Keratinocyte (primary cell): ENCODE results near the gene DMXL2. TPM values are rescaled to one million over a fixed set of nuclear protein-coding genes. Genes with fewer than 3 reads are reported as not detected.

Source experiments
- DNase-seq: peaks from one replicate; pipeline ENCODE4 v3.0.0-alpha.2; 2011; ENCODE audit warnings: low read depth, missing footprints, low spot score
- FAIRE-seq: peaks from 2 replicates; lab custom pipeline; 2011; peaks lifted over from hg19 to GRCh38; lab: Jason Lieb, UNC
- H2AFZ ChIP-seq: 2 replicates; pipeline ENCODE4 v1.6.0; 2012; ENCODE audit warnings: low read length, control low read depth, inconsistent platforms; ENCODE audit not compliant: control insufficient read depth
- H3K27ac ChIP-seq: 2 replicates; pipeline ENCODE4 v1.5.1; 2011; ENCODE audit warnings: low read length; ENCODE audit not compliant: control insufficient read depth, insufficient read depth
- H3K27me3 ChIP-seq: 3 replicates; pipeline ENCODE4 v1.6.0; 2011; ENCODE audit warnings: low read length; ENCODE audit not compliant: control insufficient read depth, insufficient read depth; ENCODE audit errors: extremely low read depth
- H3K36me3 ChIP-seq, 2 experiments: 2 replicates in 1 of 2; 3 replicates in 1 of 2; pipeline ENCODE4 v1.5.1; 2011; ENCODE audit warnings: low read length in 2 of 2, mild to moderate bottlenecking in 1 of 2; ENCODE audit not compliant: control insufficient read depth in 2 of 2, insufficient read depth in 2 of 2; ENCODE audit errors: extremely low read depth in 1 of 2
- H3K4me1 ChIP-seq: 3 replicates; pipeline ENCODE4 v1.5.1; 2011; ENCODE audit warnings: low read length; ENCODE audit not compliant: control insufficient read depth, insufficient read depth; ENCODE audit errors: extremely low read depth
- H3K4me2 ChIP-seq: 3 replicates; pipeline ENCODE4 v1.6.0; 2011; ENCODE audit warnings: low read depth, low read length; ENCODE audit not compliant: control insufficient read depth, insufficient read depth; ENCODE audit errors: extremely low read depth
- H3K4me3 ChIP-seq, 3 experiments: fragments of 200-600 bp in 1 of 3; sonication (generic) in 1 of 3; 2 replicates in 2 of 3; 3 replicates in 1 of 3; pipeline ENCODE4 v1.5.1; 2011 to 2016; ENCODE audit warnings: low read length in 3 of 3, mild to moderate bottlenecking in 3 of 3, control low read depth in 2 of 3, inconsistent platforms in 1 of 3, low read depth in 1 of 3, mixed read lengths in 1 of 3, mixed run types in 1 of 3, moderate library complexity in 1 of 3; ENCODE audit not compliant: control insufficient read depth in 2 of 3, insufficient read depth in 2 of 3; ENCODE audit errors: extremely low read depth in 1 of 3
- H3K79me2 ChIP-seq: 2 replicates; pipeline ENCODE4 v1.6.0; 2012; ENCODE audit warnings: low read length; ENCODE audit not compliant: control insufficient read depth, insufficient read depth
- H3K9ac ChIP-seq: 3 replicates; pipeline ENCODE4 v1.6.0; 2011; ENCODE audit warnings: low read length; ENCODE audit not compliant: control insufficient read depth, insufficient read depth; ENCODE audit errors: extremely low read depth
- H3K9me1 ChIP-seq: 3 replicates; pipeline ENCODE4 v1.6.0; 2011; ENCODE audit warnings: low read length; ENCODE audit not compliant: control insufficient read depth, insufficient read depth; ENCODE audit errors: extremely low read depth
- H3K9me3 ChIP-seq: 2 replicates; pipeline ENCODE4 v1.5.1; 2012; ENCODE audit warnings: low read depth, low read length; ENCODE audit not compliant: control insufficient read depth
- H4K20me1 ChIP-seq: 3 replicates; pipeline ENCODE4 v1.6.0; 2011; ENCODE audit warnings: low read length; ENCODE audit not compliant: control insufficient read depth, insufficient read depth; ENCODE audit errors: extremely low read depth
- CTCF ChIP-seq, 3 experiments: IDR thresholded peaks in 1 of 3; conservative IDR thresholded peaks in 1 of 3; optimal IDR thresholded peaks in 1 of 3; 2 replicates in 2 of 3; 3 replicates in 1 of 3; pipeline versions ENCODE3 to v1.5.1; 2011; ENCODE audit warnings: low read length in 3 of 3, mild to moderate bottlenecking in 3 of 3, moderate library complexity in 2 of 3, control low read depth in 1 of 3, inconsistent platforms in 1 of 3; ENCODE audit not compliant: insufficient read depth in 2 of 3; ENCODE audit errors: extremely low read depth in 1 of 3
- EZH2 ChIP-seq: IDR thresholded peaks from one replicate; pipeline ENCODE4 v1.6.1; 2012; ENCODE audit warnings: inconsistent platforms, mild to moderate bottlenecking, low read length, moderate library complexity
- dilution Hi-C: fragments of 300-500 bp; cut with MboI; formaldehyde crosslinking; loops from one replicate; pipeline ENCODE4 v1.7.0; 2020; ENCODE audit warnings: low sequenced_read_pairs; ENCODE audit not compliant: extremely low pct_ligation_motif_present
- polyA plus RNA-seq, 5 experiments: library from polyadenylated mRNA; depleted of rRNA in 3 of 5; stranded (reverse) in 3 of 5; stranded (forward) in 1 of 5; unstranded in 1 of 5; fragments of >200 nt; gene quantifications; 1 replicate in 1 of 5; 2 replicates in 3 of 5; 3 replicates in 1 of 5; pipeline versions ENCODE4 v1.2.1 to v1.2.3, GENCODE V29; 2011 to 2012; ENCODE audit warnings: missing spikeins in 2 of 5, low read depth in 1 of 5, low replicate concordance in 1 of 5

DMXL2 gene
- polyA plus RNA-seq, 1 donor (not counting 4 experiments of a cell fraction or from before 2014, with no cell fraction given): 14.9 TPM

GRCh38 chr15:51401051-51401780 is 221.4 kb downstream of the DMXL2 start:
- Histone ChIP-seq H3K36me3 (no peaks in the 10 kb centered on the region), H3K4me2 (no peak overlapping the region), H3K27me3 (peaks cover 24% of the 10 kb centered on the region), H4K20me1 (no peaks in the 10 kb centered on the region), H3K9ac (no peak overlapping the region), H3K9me1 (no peaks in the 10 kb centered on the region), H2AFZ (no peak overlapping the region), H3K27ac (no peak overlapping the region), H3K9me3 (no peaks in the 10 kb centered on the region), H3K4me3 (no peak overlapping the region), H3K79me2 (no peaks in the 10 kb centered on the region), H3K4me1 (no peaks in the 10 kb centered on the region)
- dilution Hi-C loops: no loop called here
- TF ChIP-seq EZH2 (no peak), CTCF (optimal IDR thresholded peaks at IDR 0.05 in 1 of 3, IDR thresholded peaks at IDR 0.05 in 1 of 3, conservative IDR thresholded peaks at IDR 0.05 in 1 of 3; ENCODE audit: extremely low read depth in 1 of 3, insufficient read depth in 2 of 3, low read length in 3 of 3) (no peak)
- FAIRE-seq: no peak
- DNase-seq: no peak

GRCh38 chr15:51398626-51399025 is 223.9 kb downstream of the DMXL2 start:
- no peaks in the 10 kb centered on the region for H3K9me1 ChIP-seq
- peaks cover 6% of the 10 kb centered on the region for H3K27me3 ChIP-seq
- no peaks in the 10 kb centered on the region for H3K9me3 ChIP-seq
- H3K27ac ChIP-seq: no peak overlapping the region
- H4K20me1 ChIP-seq: no peaks in the 10 kb centered on the region
- H3K36me3 ChIP-seq: no peaks in the 10 kb centered on the region
- no peak overlapping the region for H3K4me2 ChIP-seq
- no peak overlapping the region for H3K4me3 ChIP-seq
- H3K79me2 ChIP-seq: no peaks in the 10 kb centered on the region
- DNase-seq: no peak
- H2AFZ ChIP-seq: no peak overlapping the region
- TF ChIP-seq CTCF (optimal IDR thresholded peaks at IDR 0.05 in 1 of 3, IDR thresholded peaks at IDR 0.05 in 1 of 3, conservative IDR thresholded peaks at IDR 0.05 in 1 of 3; ENCODE audit: extremely low read depth in 1 of 3, insufficient read depth in 2 of 3, low read length in 3 of 3) (no peak), EZH2 (no peak)
- dilution Hi-C loops: no loop called here
- H3K4me1 ChIP-seq: no peaks in the 10 kb centered on the region
- no peak for FAIRE-seq
- no peak overlapping the region for H3K9ac ChIP-seq

Other genes with a start within 250 kb of the DMXL2 start
- not detected in 3 replicates for gene SCG3, start 58.7 kb upstream of the DMXL2 start, polyA plus RNA-seq
- 6.4 to 12.7 TPM (median 7.4 TPM) in 3 replicates for gene LYSMD2, start 114.9 kb upstream of the DMXL2 start, polyA plus RNA-seq
- gene TMOD2, start 128.8 kb upstream of the DMXL2 start, polyA plus RNA-seq: 3.1 to 5.8 TPM (median 5.2 TPM) in 3 replicates
- 48.4 to 100 TPM (median 50.2 TPM) in 3 replicates for gene TMOD3, start 206.9 kb upstream of the DMXL2 start, polyA plus RNA-seq